Naive thymus-derived CD8-positive, alpha-beta T cell (primary cell): ENCODE measurements around the gene EMC7. TPM values are rescaled to one million over a fixed set of nuclear protein-coding genes. Genes with fewer than 3 reads are reported as not detected.

Source experiments
- polyA plus RNA-seq, 3 donors: library from polyadenylated mRNA; unstranded; fragments of 300-500 nt; fragmentation: Illumina TruSeq; gene quantifications; one replicate each; pipeline ENCODE4 v1.2.3, GENCODE V29; 2021
- total RNA-seq, 8 experiments: library from RNA in 2 of 8; stranded (reverse) in 2 of 8; gene quantifications; one replicate each; pipeline ENCODE4 v1.2.3 and lab custom pipeline; 2021 to 2026

EMC7 gene
- total and polyA plus RNA-seq, 5 experiments from 2014 or later, result 32.9 to 116 (median 88.0) TPM

Other genes with a start within 250 kb of the EMC7 start
- not detected for gene CHRM5, start 133.4 kb downstream of the EMC7 start, total RNA-seq
- under 1 TPM in 1 of 3 donors, not detected in 2; 0.02 TPM for gene CHRM5, start 133.4 kb downstream of the EMC7 start, polyA plus RNA-seq
- gene AVEN, start 62.7 kb downstream of the EMC7 start, total RNA-seq, result 1 to 10 TPM; 8.4 to 9.6 TPM
- 1 to 10 TPM; 7.6 to 9.7 (median 8.8) TPM for gene AVEN, start 62.7 kb downstream of the EMC7 start, polyA plus RNA-seq
- gene PGBD4, start 221 bp upstream of the EMC7 start, total RNA-seq, result 1 to 10 TPM; 6.6 to 7.0 TPM
- gene PGBD4, start 221 bp upstream of the EMC7 start, polyA plus RNA-seq, result 1 to 10 TPM; 1.1 to 1.9 (median 1.4) TPM
- gene KATNBL1, start 108.2 kb upstream of the EMC7 start, total RNA-seq, result 10 to 100 TPM; 33.8 to 38.8 TPM
- gene KATNBL1, start 108.2 kb upstream of the EMC7 start, polyA plus RNA-seq, result 10 to 100 TPM; 24.6 to 38.7 (median 34.3) TPM
- 10 to 100 TPM; 79.9 to 83.2 TPM for gene EMC4, start 123.2 kb upstream of the EMC7 start, total RNA-seq
- 100 to 1,000 TPM; 171 to 182 (median 173) TPM for gene EMC4, start 123.2 kb upstream of the EMC7 start, polyA plus RNA-seq
- 100 to 1,000 TPM; 130 to 138 TPM for gene SLC12A6, start 235.9 kb upstream of the EMC7 start, total RNA-seq
- gene SLC12A6, start 235.9 kb upstream of the EMC7 start, polyA plus RNA-seq, result 10 to 100 TPM in 1 of 3 donors, 1 to 10 TPM in 2; 4.0 to 13.3 (median 7.3) TPM
- 10 to 100 TPM; 61.7 to 64.4 TPM for gene NOP10, start 241.3 kb upstream of the EMC7 start, total RNA-seq
- 100 to 1,000 TPM; 239 to 320 (median 257) TPM for gene NOP10, start 241.3 kb upstream of the EMC7 start, polyA plus RNA-seq
- gene NUTM1, start 241.5 kb upstream of the EMC7 start, total RNA-seq, result not detected
- not detected for gene NUTM1, start 241.5 kb upstream of the EMC7 start, polyA plus RNA-seq